Liver (tissue), 9 donors: ENCODE measurements around the gene SCIMP. TPM values are rescaled to one million over a fixed set of nuclear protein-coding genes. Genes with fewer than 3 reads are reported as not detected.

Experiments used
- DNase-seq: peaks from one replicate; pipeline ENCODE4 v3.0.0-alpha.2; 2017; ENCODE audit warnings: low spot score
- H3K27ac ChIP-seq, 2 donors: one replicate each; pipeline ENCODE4 v1.7.0; 2013; ENCODE audit warnings: inconsistent platforms in 2 of 2, low read length in 2 of 2, control low read depth in 1 of 2, low read depth in 1 of 2, mild to moderate bottlenecking in 1 of 2
- H3K27me3 ChIP-seq, 4 donors: one replicate each; pipeline versions ENCODE4 v1.6.1 to v1.7.0; 2013; ENCODE audit warnings: low read length in 3 of 4, inconsistent platforms in 1 of 4, mild to moderate bottlenecking in 1 of 4, moderate library complexity in 1 of 4; ENCODE audit not compliant: control insufficient read depth in 4 of 4, insufficient read depth in 4 of 4
- H3K36me3 ChIP-seq, 4 donors: one replicate each; pipeline versions ENCODE4 v1.6.1 to v1.7.0; 2013; ENCODE audit warnings: low read length in 3 of 4, mild to moderate bottlenecking in 3 of 4, low read depth in 1 of 4, moderate library complexity in 1 of 4; ENCODE audit not compliant: control insufficient read depth in 4 of 4, insufficient read depth in 3 of 4
- H3K4me1 ChIP-seq, 4 donors: one replicate each; pipeline versions ENCODE4 v1.6.1 to v1.7.0; 2013; ENCODE audit warnings: low read length in 3 of 4, mild to moderate bottlenecking in 3 of 4, moderate library complexity in 1 of 4; ENCODE audit not compliant: control insufficient read depth in 4 of 4, insufficient read depth in 4 of 4
- H3K4me3 ChIP-seq, 3 donors: one replicate each; pipeline versions ENCODE4 v1.6.1 to v1.7.0; 2013; ENCODE audit warnings: low read length in 3 of 3, control low read depth in 1 of 3, low read depth in 1 of 3, mild to moderate bottlenecking in 1 of 3
- H3K9ac ChIP-seq, 2 donors: one replicate each; pipeline ENCODE4 v1.7.0; 2013; ENCODE audit warnings: low read length in 2 of 2, mild to moderate bottlenecking in 2 of 2, moderate library complexity in 2 of 2, control low read depth in 1 of 2, low read depth in 1 of 2
- H3K9me3 ChIP-seq, 4 donors: one replicate each; pipeline versions ENCODE4 v1.6.1 to v1.7.0; 2013; ENCODE audit warnings: low read length in 3 of 4; ENCODE audit not compliant: control insufficient read depth in 4 of 4
- ATF3 ChIP-seq: IDR thresholded peaks from 2 replicates; pipeline ENCODE4 v1.6.1; 2016; ENCODE audit warnings: antibody characterized with exemption
- CTCF ChIP-seq: fragments of 150-350 bp; IDR thresholded peaks from 2 replicates; pipeline ENCODE4 v1.5.1; 2017; ENCODE audit warnings: improper control_type of control experiment, low read depth, low read length; ENCODE audit not compliant: missing input control
- EGR1 ChIP-seq, 2 donors: IDR thresholded peaks; 2 replicates each; pipeline ENCODE4 v1.6.1; 2016 to 2018; ENCODE audit warnings: antibody characterized with exemption in 2 of 2, low read depth in 2 of 2
- FOXA1 ChIP-seq: IDR thresholded peaks from 2 replicates; pipeline ENCODE4 v1.6.1; 2016; ENCODE audit warnings: antibody characterized with exemption
- GABPA ChIP-seq, 2 donors: IDR thresholded peaks in 1 of 2; conservative IDR thresholded peaks in 1 of 2; 2 replicates each; pipeline ENCODE4 v1.6.1; 2016; ENCODE audit warnings: antibody characterized with exemption in 2 of 2, mild to moderate bottlenecking in 1 of 2, moderate library complexity in 1 of 2
- HNF4A ChIP-seq, 2 donors: conservative IDR thresholded peaks; 2 replicates each; pipeline ENCODE4 v1.6.1; 2016; ENCODE audit warnings: antibody characterized with exemption in 2 of 2, mild to moderate bottlenecking in 2 of 2
- HNF4G ChIP-seq: IDR thresholded peaks from 2 replicates; pipeline ENCODE4 v1.6.1; 2016; ENCODE audit warnings: antibody characterized with exemption
- JUND ChIP-seq, 2 donors: IDR thresholded peaks; 2 replicates each; pipeline ENCODE4 v1.6.1; 2016; ENCODE audit warnings: antibody characterized with exemption in 2 of 2
- MAX ChIP-seq: IDR thresholded peaks from 2 replicates; pipeline ENCODE4 v1.6.1; 2016; ENCODE audit warnings: antibody characterized with exemption
- NR2F2 ChIP-seq: IDR thresholded peaks from 2 replicates; pipeline ENCODE4 v1.6.1; 2016; ENCODE audit warnings: antibody characterized with exemption
- RAD21 ChIP-seq, 2 donors: IDR thresholded peaks; 2 replicates each; pipeline ENCODE4 v1.6.1; 2016; ENCODE audit warnings: antibody characterized with exemption in 2 of 2, mild to moderate bottlenecking in 2 of 2
- REST ChIP-seq: IDR thresholded peaks from 2 replicates; pipeline ENCODE4 v1.6.1; 2016; ENCODE audit warnings: antibody characterized with exemption, mild to moderate bottlenecking
- SP1 ChIP-seq: IDR thresholded peaks from 2 replicates; pipeline ENCODE4 v1.6.1; 2018; ENCODE audit warnings: antibody characterized with exemption, mild to moderate bottlenecking
- TAF1 ChIP-seq: conservative IDR thresholded peaks from 2 replicates; pipeline ENCODE4 v1.6.1; 2016; ENCODE audit warnings: antibody characterized with exemption, mild to moderate bottlenecking
- YY1 ChIP-seq: IDR thresholded peaks from 2 replicates; pipeline ENCODE4 v1.6.1; 2016; ENCODE audit warnings: antibody characterized with exemption, mild to moderate bottlenecking
- WGBS: extraction: QIAGEN DNeasy Blood & Tissue Kit; methylation state at CpG from one replicate; pipeline ENCODE4 v1.1.7; 2013; 5-methylcytosine and 5-hydroxymethylcytosine counted together
- polyA plus RNA-seq, 2 donors: library from polyadenylated mRNA; stranded (reverse) in 1 of 2; unstranded in 1 of 2; fragments of 200-250 nt in 1 of 2; fragments of >200 nt in 1 of 2; fragmentation: Nextera tagmentation in 1 of 2; extraction: Ambion mirVana in 1 of 2; gene quantifications; one replicate each; pipeline versions ENCODE4 v1.2.1 to v1.2.3, GENCODE V29; 2013 to 2015
- total RNA-seq, 2 donors: library from RNA; depleted of rRNA; stranded (reverse); fragments of >200 nt; gene quantifications; one replicate each; pipeline ENCODE4 v1.2.3, GENCODE V29; 2014
- donor health status: healthy.
- donor health status: healthy.
- donor health status: healthy.
- donor health status: healthy.
- donor health status: healthy.

Gene SCIMP
- total and polyA plus RNA-seq, 4 donors, result 3.0 to 5.7 (median 3.5) TPM

- Histone ChIP-seq H3K27ac (no peak overlapping the region), H3K4me1 (no peaks in the 10 kb centered on the region), H3K9ac (no peak overlapping the region), H3K4me3 (no peak overlapping the region), H3K27me3 (no peaks in the 10 kb centered on the region), H3K36me3 (no peaks in the 10 kb centered on the region), H3K9me3 (no peaks in the 10 kb centered on the region)
- 93% methylated on average over 1 of the region's 1 CpG for WGBS
- no peak for DNase-seq
- no peak for TF ChIP-seq EGR1 (IDR thresholded peaks at IDR 0.05; ENCODE audit: low read depth in 2 of 2)
- TF ChIP-seq NR2F2, result no peak
- no peak for TF ChIP-seq MAX
- TF ChIP-seq HNF4A (conservative IDR thresholded peaks at IDR 0.05), result no peak
- TF ChIP-seq JUND (IDR thresholded peaks at IDR 0.05), result no peak
- TF ChIP-seq HNF4G, result no peak
- TF ChIP-seq RAD21 (IDR thresholded peaks at IDR 0.05), result no peak
- no peak for TF ChIP-seq SP1
- TF ChIP-seq YY1, result no peak
- no peak for TF ChIP-seq TAF1
- no peak for TF ChIP-seq FOXA1
- no peak for TF ChIP-seq REST
- no peak for TF ChIP-seq ATF3
Measured at GRCh38 chr17:5260542-5260941, 25.9 kb upstream of the SCIMP start.

GRCh38 chr17:5257124-5257523 is 22.5 kb upstream of the SCIMP start:
- Histone ChIP-seq H3K9ac (no peak overlapping the region), H3K9me3 (no peaks in the 10 kb centered on the region), H3K36me3 (no peaks in the 10 kb centered on the region), H3K4me3 (no peak overlapping the region), H3K27ac (no peak overlapping the region), H3K4me1 (no peaks in the 10 kb centered on the region), H3K27me3 (no peaks in the 10 kb centered on the region)
- WGBS, result 97% methylated on average over 5 of the region's 5 CpGs
- DNase-seq, result no peak
- TF ChIP-seq GABPA (IDR thresholded peaks at IDR 0.05 in 1 of 2, conservative IDR thresholded peaks at IDR 0.05 in 1 of 2) (no peak), EGR1 (IDR thresholded peaks at IDR 0.05; ENCODE audit: low read depth in 2 of 2) (no peak), FOXA1 (no peak), MAX (no peak), CTCF (no peak), JUND (IDR thresholded peaks at IDR 0.05) (no peak), TAF1 (no peak)
